Mesendoderm (in vitro differentiated cells): ENCODE data around the gene SP110.

Source experiments
- DNase-seq: peaks from one replicate; pipeline ENCODE4 v3.0.0; 2013
- H2AK5ac ChIP-seq: 2 replicates; pipeline ENCODE4 v1.6.1; 2013; ENCODE audit warnings: low read length, inconsistent platforms
- H2BK120ac ChIP-seq: 2 replicates; pipeline ENCODE4 v1.6.1; 2013; ENCODE audit warnings: low read depth, mild to moderate bottlenecking, low read length, moderate library complexity, mixed read lengths
- H2BK15ac ChIP-seq: replicated peaks from 2 replicates; pipeline ENCODE4 v1.6.1; 2013; ENCODE audit warnings: low read depth, mild to moderate bottlenecking, moderate library complexity
- H2BK5ac ChIP-seq: 2 replicates; pipeline ENCODE4 v1.6.1; 2013; ENCODE audit warnings: low read length, inconsistent platforms
- H3K18ac ChIP-seq: 2 replicates; pipeline ENCODE4 v1.6.1; 2013; ENCODE audit warnings: mild to moderate bottlenecking, low read length, mixed read lengths
- H3K23ac ChIP-seq: one replicate; pipeline ENCODE4 v1.6.1; 2013; ENCODE audit warnings: low read length
- H3K27ac ChIP-seq: 2 replicates; pipeline ENCODE4 v1.5.1; 2013; ENCODE audit warnings: low read depth, mild to moderate bottlenecking, inconsistent platforms, low read length, moderate library complexity
- H3K27me3 ChIP-seq: 2 replicates; pipeline ENCODE4 v1.6.1; 2013; ENCODE audit warnings: low read length, control low read depth, mild to moderate bottlenecking, inconsistent platforms; ENCODE audit not compliant: insufficient read depth, poor library complexity
- H3K36me3 ChIP-seq: 2 replicates; pipeline ENCODE4 v1.6.1; 2013; ENCODE audit warnings: low read length, inconsistent platforms; ENCODE audit not compliant: control insufficient read depth, insufficient read depth
- H3K4ac ChIP-seq: one replicate; pipeline ENCODE4 v1.6.1; 2013; ENCODE audit warnings: low read depth, mild to moderate bottlenecking, low read length, moderate library complexity
- H3K4me1 ChIP-seq: 2 replicates; pipeline ENCODE4 v1.6.1; 2013; ENCODE audit warnings: low read depth, low read length, inconsistent platforms; ENCODE audit not compliant: control insufficient read depth
- H3K4me2 ChIP-seq: 2 replicates; pipeline ENCODE4 v1.6.1; 2013; ENCODE audit warnings: low read length
- H3K4me3 ChIP-seq: 2 replicates; pipeline ENCODE4 v1.5.1; 2013; ENCODE audit warnings: mild to moderate bottlenecking, low read length
- H3K56ac ChIP-seq: one replicate; pipeline ENCODE4 v1.6.1; 2013; ENCODE audit warnings: low read length
- H3K79me1 ChIP-seq: 2 replicates; pipeline ENCODE4 v1.6.1; 2013; ENCODE audit warnings: low read length, inconsistent platforms
- H3K79me2 ChIP-seq: 2 replicates; pipeline ENCODE4 v1.6.1; 2013; ENCODE audit warnings: mild to moderate bottlenecking, low read length; ENCODE audit not compliant: control insufficient read depth, insufficient read depth
- H3K9ac ChIP-seq: 2 replicates; pipeline ENCODE4 v1.6.1; 2013; ENCODE audit warnings: low read length, inconsistent platforms
- H4K5ac ChIP-seq: one replicate; pipeline ENCODE4 v1.6.1; 2013; ENCODE audit warnings: low read length
- H4K8ac ChIP-seq: one replicate; pipeline ENCODE4 v1.6.1; 2013; ENCODE audit warnings: low read depth, mild to moderate bottlenecking, control low read depth, low read length, moderate library complexity
- WGBS: extraction: QIAGEN DNeasy Blood & Tissue Kit; methylation state at CpG from one replicate; pipeline ENCODE4 v1.1.7; 2013; ENCODE audit warnings: low lambda C conversion rate, missing lambda C conversion rate; ENCODE audit not compliant: insufficient coverage; ENCODE audit errors: extremely low coverage; 5-methylcytosine and 5-hydroxymethylcytosine counted together

SP110 gene

DNA sequence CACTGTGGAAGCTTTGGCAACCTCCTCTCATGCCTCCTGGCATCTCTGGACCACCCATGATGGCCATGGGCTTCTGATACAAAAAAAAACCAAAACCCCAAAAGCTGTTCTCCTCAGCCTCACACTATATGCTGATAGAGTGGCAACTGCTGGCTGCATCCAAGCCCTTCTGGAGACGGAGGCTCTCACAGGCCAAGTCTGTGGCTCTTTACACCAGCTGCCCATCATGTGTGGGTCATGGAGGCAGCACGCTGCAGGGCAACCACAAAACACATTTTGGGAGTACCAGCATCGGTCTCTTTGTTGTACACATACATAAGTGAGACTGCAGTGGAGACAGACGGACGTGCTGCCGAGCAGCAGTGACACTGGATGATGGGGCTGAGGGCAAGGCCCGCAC, 45.3 kb downstream of the SP110 start:
- no peaks in the 10 kb centered on the region for H3K4me1 ChIP-seq
- H4K8ac ChIP-seq: no peak overlapping the region
- H3K4me3 ChIP-seq: no peak overlapping the region
- H3K36me3 ChIP-seq: no peaks in the 10 kb centered on the region
- H2BK5ac ChIP-seq: no peak overlapping the region
- no peak overlapping the region for H3K18ac ChIP-seq
- H2BK120ac ChIP-seq: no peak overlapping the region
- WGBS: no CpG with 5 or more reads among the region's 7 CpGs
- no peaks in the 10 kb centered on the region for H3K27me3 ChIP-seq
- no peak overlapping the region for H3K23ac ChIP-seq
- no peak overlapping the region for H4K5ac ChIP-seq
- H3K4ac ChIP-seq: no peak overlapping the region
- H3K4me2 ChIP-seq: no peak overlapping the region
- H3K9ac ChIP-seq: no peak overlapping the region
- no peak for DNase-seq
- no peaks in the 10 kb centered on the region for H3K79me1 ChIP-seq
- no peak overlapping the region for H2AK5ac ChIP-seq
- H3K79me2 ChIP-seq: no peaks in the 10 kb centered on the region
- H2BK15ac ChIP-seq: no peak overlapping the region
- no peak overlapping the region for H3K27ac ChIP-seq
- H3K56ac ChIP-seq: no peak overlapping the region

DNA sequence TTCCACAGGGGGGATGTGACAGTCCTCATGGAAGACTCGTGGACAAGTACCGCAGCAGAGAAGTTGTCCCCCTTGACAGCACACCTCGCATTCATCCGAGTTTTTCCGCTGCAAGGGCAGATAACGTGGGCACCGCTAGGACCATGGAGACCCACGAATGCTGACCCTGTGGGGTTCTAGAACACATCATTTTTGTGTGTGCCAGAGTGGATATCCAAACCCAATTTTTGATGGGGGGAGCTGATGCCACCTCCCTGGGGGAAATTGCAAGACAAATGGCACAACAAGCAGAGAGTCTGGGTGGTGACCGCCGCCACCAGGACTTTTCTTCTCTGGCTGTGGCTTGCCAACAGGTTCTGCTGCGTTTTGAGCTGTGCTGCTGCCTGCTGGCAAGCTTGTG, 46.9 kb downstream of the SP110 start:
- no peaks in the 10 kb centered on the region for H3K79me2 ChIP-seq
- H3K9ac ChIP-seq: no peak overlapping the region
- H3K56ac ChIP-seq: no peak overlapping the region
- H3K23ac ChIP-seq: no peak overlapping the region
- no peaks in the 10 kb centered on the region for H3K36me3 ChIP-seq
- no peak overlapping the region for H4K5ac ChIP-seq
- H3K4ac ChIP-seq: no peak overlapping the region
- no peak for DNase-seq
- H2BK120ac ChIP-seq: no peak overlapping the region
- no peak overlapping the region for H2BK5ac ChIP-seq
- H4K8ac ChIP-seq: no peak overlapping the region
- H3K18ac ChIP-seq: no peak overlapping the region
- H2BK15ac ChIP-seq: no peak overlapping the region
- no peaks in the 10 kb centered on the region for H3K27me3 ChIP-seq
- H3K4me1 ChIP-seq: no peaks in the 10 kb centered on the region
- H3K4me3 ChIP-seq: no peak overlapping the region
- H3K27ac ChIP-seq: no peak overlapping the region
- no CpG with 5 or more reads among the region's 11 CpGs for WGBS
- H2AK5ac ChIP-seq: no peak overlapping the region
- no peaks in the 10 kb centered on the region for H3K79me1 ChIP-seq
- no peak overlapping the region for H3K4me2 ChIP-seq

DNA sequence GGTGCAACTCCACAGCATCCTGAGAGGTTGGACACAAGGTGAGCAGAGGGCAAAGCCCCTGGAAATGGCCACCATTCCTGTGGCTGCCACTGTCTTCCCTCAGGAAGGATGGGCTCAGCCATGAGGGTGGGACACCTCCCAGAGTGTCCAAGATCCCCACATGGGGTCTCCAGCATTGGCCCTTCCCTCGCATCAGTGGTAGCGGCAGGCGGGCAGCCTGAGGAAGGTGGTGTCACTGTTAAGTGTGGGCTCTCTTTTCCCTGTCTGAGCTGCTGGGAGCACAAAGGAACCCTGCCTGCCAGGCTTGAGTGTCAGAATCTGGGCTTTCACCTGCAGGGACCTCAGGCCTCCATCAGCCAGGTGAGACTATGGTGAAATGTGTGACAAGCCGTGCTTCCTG, 47.6 kb downstream of the SP110 start:
- no peaks in the 10 kb centered on the region for H3K27me3 ChIP-seq
- H3K4me3 ChIP-seq: no peak overlapping the region
- no peak overlapping the region for H2BK120ac ChIP-seq
- no peak overlapping the region for H3K56ac ChIP-seq
- H3K4me2 ChIP-seq: no peak overlapping the region
- DNase-seq: no peak
- H3K18ac ChIP-seq: no peak overlapping the region
- no peaks in the 10 kb centered on the region for H3K4me1 ChIP-seq
- no peak overlapping the region for H2BK15ac ChIP-seq
- H4K5ac ChIP-seq: no peak overlapping the region
- no peaks in the 10 kb centered on the region for H3K79me1 ChIP-seq
- no peak overlapping the region for H2AK5ac ChIP-seq
- H3K4ac ChIP-seq: no peak overlapping the region
- H3K23ac ChIP-seq: no peak overlapping the region
- no CpG with 5 or more reads among the region's 4 CpGs for WGBS
- H4K8ac ChIP-seq: no peak overlapping the region
- H2BK5ac ChIP-seq: no peak overlapping the region
- H3K36me3 ChIP-seq: no peaks in the 10 kb centered on the region
- no peaks in the 10 kb centered on the region for H3K79me2 ChIP-seq
- no peak overlapping the region for H3K27ac ChIP-seq
- no peak overlapping the region for H3K9ac ChIP-seq

GRCh38 chr2:230170532-230170931, 49.3 kb downstream of the SP110 start:
- H4K5ac ChIP-seq: no peak overlapping the region
- no peak overlapping the region for H3K4me3 ChIP-seq
- no peak overlapping the region for H3K27ac ChIP-seq
- H3K4ac ChIP-seq: no peak overlapping the region
- H2BK120ac ChIP-seq: no peak overlapping the region
- DNase-seq: no peak
- no peak overlapping the region for H4K8ac ChIP-seq
- no peak overlapping the region for H3K23ac ChIP-seq
- no peak overlapping the region for H3K4me2 ChIP-seq
- no peak overlapping the region for H2AK5ac ChIP-seq
- no peak overlapping the region for H3K56ac ChIP-seq
- H3K27me3 ChIP-seq: no peaks in the 10 kb centered on the region
- no peak overlapping the region for H2BK5ac ChIP-seq
- H2BK15ac ChIP-seq: no peak overlapping the region
- no peaks in the 10 kb centered on the region for H3K79me1 ChIP-seq
- no peak overlapping the region for H3K9ac ChIP-seq
- H3K36me3 ChIP-seq: no peaks in the 10 kb centered on the region
- no CpG with 5 or more reads among the region's 9 CpGs for WGBS
- no peaks in the 10 kb centered on the region for H3K79me2 ChIP-seq
- no peak overlapping the region for H3K18ac ChIP-seq
- no peaks in the 10 kb centered on the region for H3K4me1 ChIP-seq

GRCh38 chr2:230166557-230167170, 53.1 kb downstream of the SP110 start:
- DNase-seq: no peak
- no peaks in the 10 kb centered on the region for H3K79me2 ChIP-seq
- no peak overlapping the region for H3K18ac ChIP-seq
- WGBS: no CpG with 5 or more reads among the region's 2 CpGs
- no peak overlapping the region for H2BK120ac ChIP-seq
- no peak overlapping the region for H2BK5ac ChIP-seq
- no peaks in the 10 kb centered on the region for H3K36me3 ChIP-seq
- no peak overlapping the region for H3K9ac ChIP-seq
- no peak overlapping the region for H3K23ac ChIP-seq
- H3K4ac ChIP-seq: no peak overlapping the region
- H3K27ac ChIP-seq: no peak overlapping the region
- no peaks in the 10 kb centered on the region for H3K79me1 ChIP-seq
- no peak overlapping the region for H3K4me2 ChIP-seq
- no peak overlapping the region for H2BK15ac ChIP-seq
- no peak overlapping the region for H4K8ac ChIP-seq
- no peak overlapping the region for H3K56ac ChIP-seq
- no peaks in the 10 kb centered on the region for H3K27me3 ChIP-seq
- no peak overlapping the region for H2AK5ac ChIP-seq
- no peak overlapping the region for H4K5ac ChIP-seq
- H3K4me1 ChIP-seq: no peaks in the 10 kb centered on the region
- no peak overlapping the region for H3K4me3 ChIP-seq

DNA sequence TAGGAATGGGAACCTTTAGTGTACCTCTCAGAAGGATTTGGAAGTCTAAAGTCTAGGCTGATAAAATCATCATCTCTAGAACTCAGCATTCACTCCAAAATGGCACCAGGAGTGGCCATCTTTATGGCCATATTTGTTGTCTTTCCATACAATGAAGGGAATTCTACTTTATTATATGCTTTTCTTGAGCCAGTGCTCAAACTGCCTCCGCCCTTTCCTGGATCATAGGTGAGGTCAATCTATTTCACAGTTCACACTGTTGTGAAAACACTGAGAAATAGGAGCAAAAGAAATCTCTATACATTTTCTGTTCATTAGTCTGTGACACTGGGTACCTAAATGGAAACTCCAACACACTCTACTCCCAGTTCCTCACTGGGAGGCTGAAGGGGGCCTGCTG, 55.6 kb downstream of the SP110 start:
- Histone ChIP-seq H3K27ac (no peak overlapping the region), H3K18ac (no peak overlapping the region), H3K4me3 (no peak overlapping the region), H4K8ac (no peak overlapping the region), H3K4ac (no peak overlapping the region), H3K79me2 (no peaks in the 10 kb centered on the region), H3K4me2 (no peak overlapping the region), H2BK120ac (no peak overlapping the region), H3K9ac (no peak overlapping the region), H3K79me1 (no peaks in the 10 kb centered on the region), H3K4me1 (no peaks in the 10 kb centered on the region), H2BK15ac (no peak overlapping the region), H3K36me3 (no peaks in the 10 kb centered on the region), H3K23ac (no peak overlapping the region), H3K56ac (no peak overlapping the region), H2BK5ac (no peak overlapping the region), H3K27me3 (no peaks in the 10 kb centered on the region), H4K5ac (no peak overlapping the region), H2AK5ac (no peak overlapping the region)
- no peak for DNase-seq
- no CpG with 5 or more reads among the region's 1 CpG for WGBS
